DMS153 (cell line): Measurements from ENCODE around the gene FAM163B.

Experiments
- DNase-seq: peaks from one replicate; lab custom pipeline; 2025; lab: John Stamatoyannopoulos, UW

The FAM163B gene

DNA sequence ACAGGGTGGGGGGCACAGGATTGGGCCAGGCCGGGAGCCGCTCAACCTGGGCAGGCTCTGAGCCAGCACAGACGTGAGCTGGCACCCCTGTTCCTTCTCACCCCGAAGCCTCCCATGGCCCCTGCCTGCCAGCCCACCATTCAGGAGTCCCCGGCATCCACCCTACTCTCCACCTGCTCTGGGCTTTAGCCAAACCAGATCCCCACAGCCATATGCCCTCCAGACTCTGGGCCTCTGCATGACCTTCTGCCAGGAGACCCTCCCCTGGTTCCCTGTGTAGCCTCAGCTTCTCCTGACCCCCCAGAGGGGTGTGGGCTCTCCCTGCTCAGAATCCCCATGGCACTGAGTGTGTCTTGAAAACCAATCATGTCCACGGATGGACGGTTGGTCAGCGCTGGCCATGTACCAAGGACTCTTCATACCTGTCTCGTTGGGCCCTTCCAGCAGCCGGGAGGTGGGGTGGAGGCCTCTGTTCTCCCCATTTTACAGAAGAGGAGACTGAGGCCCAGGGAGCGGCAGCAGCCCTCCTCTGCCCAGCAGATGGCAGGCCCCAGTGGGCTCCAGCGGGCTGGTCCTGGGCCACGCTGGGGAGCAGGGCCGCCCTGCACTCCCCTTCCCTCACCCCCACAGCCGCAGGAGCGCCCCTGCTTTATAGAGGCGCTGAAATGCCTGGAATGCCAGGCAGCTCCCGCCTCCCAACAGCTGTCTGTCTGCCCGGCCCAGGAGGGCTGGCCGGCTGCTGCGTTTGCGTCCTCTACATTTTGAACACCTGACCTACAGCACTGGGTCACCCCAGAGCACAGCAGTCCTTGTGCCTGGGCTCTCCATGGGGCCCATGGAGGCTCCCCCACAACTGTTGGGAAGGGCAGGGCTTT lies 81.0 kb downstream of the FAM163B start:
- no peak for DNase-seq

DNA sequence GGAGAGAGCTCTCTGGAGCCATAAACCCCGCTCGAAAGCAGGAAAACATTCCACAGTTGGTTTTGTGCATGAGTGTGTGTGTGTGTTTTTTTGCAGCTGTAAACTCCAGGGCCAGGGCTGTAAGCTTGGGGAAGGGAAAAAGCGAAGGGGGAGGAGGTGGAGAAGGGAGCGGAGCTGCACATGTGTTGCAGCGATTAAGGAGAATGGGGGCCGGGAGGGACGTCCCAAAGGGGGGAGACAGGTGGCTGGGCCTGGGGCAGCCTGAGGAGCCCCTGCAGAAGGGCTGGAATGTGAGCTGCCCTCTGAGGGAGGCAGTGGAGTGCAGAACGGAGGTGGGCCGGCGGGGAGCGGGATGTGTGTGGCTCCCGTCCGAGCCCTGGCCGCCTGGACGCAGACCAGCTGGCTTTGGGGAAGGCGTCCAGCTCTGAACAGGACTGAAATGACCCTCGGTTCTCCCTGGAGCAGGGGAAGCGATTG lies 81.7 kb downstream of the FAM163B start:
- no peak for DNase-seq
